IMR-90 (cell line): Measurements from ENCODE around the gene SAT2. TPM values are rescaled to one million over a fixed set of nuclear protein-coding genes. Genes with fewer than 3 reads are reported as not detected.

Experiments
- ATAC-seq: fragments of 200-7000 bp; cut with Tn5 transposase; 2 replicates; pipeline ENCODE4 v1.9.1; 2020; ENCODE audit warnings: low read depth, mild to moderate bottlenecking, moderate library complexity
- BruUV-seq: library from RNA; stranded (reverse); fragments of 400-500 nt; replicated peaks from 2 replicates; lab custom pipeline; 2021; lab: Mats Ljungman, UMichigan
- CTCF ChIA-PET: fragments of 300-600 bp; formaldehyde crosslinking; extraction: SDS; loops from one replicate; lab custom pipeline; 2021; ENCODE audit warnings: antibody characterized with exemption; lab: Yijun Ruan, JAX
- POLR2A ChIA-PET: fragments of 300-600 bp; sonication (Branson Sonifier 250); formaldehyde crosslinking; loops from one replicate; lab custom pipeline; 2022; ENCODE audit warnings: antibody characterized with exemption; ENCODE audit not compliant: unreplicated experiment; lab: Charles Lee
- DNase-seq: peaks from one replicate; pipeline ENCODE4 v3.0.0; 2013
- H2AFZ ChIP-seq: replicated peaks from 2 replicates; pipeline ENCODE3; 2013; ENCODE audit warnings: low read length, mild to moderate bottlenecking; ENCODE audit not compliant: poor library complexity
- H2AK5ac ChIP-seq: 2 replicates; pipeline ENCODE4 v1.6.1; 2013; ENCODE audit warnings: low read depth, low read length, inconsistent platforms
- H2AK9ac ChIP-seq: replicated peaks from 2 replicates; pipeline ENCODE3; 2013; ENCODE audit warnings: mild to moderate bottlenecking, low read depth, low read length, moderate library complexity; ENCODE audit not compliant: poor library complexity
- H2BK120ac ChIP-seq: 2 replicates; pipeline ENCODE4 v1.6.1; 2013; ENCODE audit warnings: low read depth, low read length, inconsistent platforms
- H2BK15ac ChIP-seq: 3 replicates; pipeline ENCODE4 v1.6.1; 2013; ENCODE audit warnings: low read depth, low read length, inconsistent platforms
- H2BK20ac ChIP-seq: 2 replicates; pipeline ENCODE4 v1.6.1; 2013; ENCODE audit warnings: low read depth, mild to moderate bottlenecking, inconsistent platforms, low read length, moderate library complexity
- H2BK5ac ChIP-seq: 2 replicates; pipeline ENCODE4 v1.6.1; 2013; ENCODE audit warnings: mild to moderate bottlenecking, low read depth, low read length, inconsistent platforms; ENCODE audit not compliant: poor library complexity, severe bottlenecking
- H3K14ac ChIP-seq: replicated peaks from 2 replicates; pipeline ENCODE4 v1.6.1; 2013; ENCODE audit warnings: low read depth, low read length, inconsistent platforms
- H3K18ac ChIP-seq: 2 replicates; pipeline ENCODE4 v1.6.1; 2013; ENCODE audit warnings: low read depth, low read length, control low read depth
- H3K23ac ChIP-seq: 2 replicates; pipeline ENCODE4 v1.6.1; 2013; ENCODE audit warnings: low read depth, low read length, inconsistent platforms
- H3K27ac ChIP-seq: 2 replicates; pipeline ENCODE4 v1.5.1; 2013; ENCODE audit warnings: mild to moderate bottlenecking, control low read depth, low read length; ENCODE audit not compliant: insufficient read depth
- H3K27me3 ChIP-seq: 2 replicates; pipeline ENCODE4 v1.6.1; 2013; ENCODE audit warnings: low read length; ENCODE audit not compliant: control insufficient read depth, insufficient read depth
- H3K36me3 ChIP-seq: 2 replicates; pipeline ENCODE4 v1.6.1; 2013; ENCODE audit warnings: low read length, mixed read lengths; ENCODE audit not compliant: control insufficient read depth, insufficient read depth
- H3K4ac ChIP-seq: 2 replicates; pipeline ENCODE4 v1.6.1; 2013; ENCODE audit warnings: low read depth, low read length, inconsistent platforms
- H3K4me1 ChIP-seq: 2 replicates; pipeline ENCODE4 v1.6.1; 2013; ENCODE audit warnings: low read length, mixed read lengths; ENCODE audit not compliant: control insufficient read depth, insufficient read depth
- H3K4me2 ChIP-seq: 2 replicates; pipeline ENCODE4 v1.6.1; 2013; ENCODE audit warnings: low read depth, mild to moderate bottlenecking, control low read depth, low read length, moderate library complexity
- H3K4me3 ChIP-seq: 2 replicates; pipeline ENCODE4 v1.5.1; 2013; ENCODE audit warnings: low read depth, mild to moderate bottlenecking, control low read depth, low read length, moderate library complexity; ENCODE audit not compliant: insufficient read depth
- H3K56ac ChIP-seq: 2 replicates; pipeline ENCODE4 v1.6.1; 2013; ENCODE audit warnings: low read length, inconsistent platforms; ENCODE audit not compliant: insufficient read depth; ENCODE audit errors: extremely low read depth
- H3K79me1 ChIP-seq, 2 experiments: 2 replicates each; pipeline ENCODE4 v1.6.1; 2013; ENCODE audit warnings: low read length in 2 of 2, inconsistent platforms in 1 of 2, low read depth in 1 of 2
- H3K9ac ChIP-seq: 2 replicates; pipeline ENCODE4 v1.6.1; 2013; ENCODE audit warnings: low read depth, low read length, control low read depth
- H3K9me1 ChIP-seq: 2 replicates; pipeline ENCODE4 v1.6.1; 2013; ENCODE audit warnings: low read length, inconsistent platforms; ENCODE audit not compliant: insufficient read depth
- H3K9me3 ChIP-seq: 2 replicates; pipeline ENCODE4 v1.6.1; 2013; ENCODE audit warnings: low read length; ENCODE audit not compliant: control insufficient read depth, insufficient read depth
- H4K20me1 ChIP-seq: 2 replicates; pipeline ENCODE4 v1.6.1; 2013; ENCODE audit warnings: low read length, inconsistent platforms; ENCODE audit not compliant: insufficient read depth
- H4K5ac ChIP-seq: 2 replicates; pipeline ENCODE4 v1.6.1; 2013; ENCODE audit warnings: mild to moderate bottlenecking, low read depth, low read length, control low read depth
- H4K8ac ChIP-seq, 2 experiments: 2 replicates each; pipeline ENCODE4 v1.6.1; 2013; ENCODE audit warnings: low read depth in 2 of 2, low read length in 2 of 2, control low read depth in 1 of 2, inconsistent platforms in 1 of 2
- H4K91ac ChIP-seq: 2 replicates; pipeline ENCODE4 v1.6.1; 2013; ENCODE audit warnings: low read depth, low read length, inconsistent platforms; ENCODE audit not compliant: insufficient read depth
- RCOR1 ChIP-seq: IDR thresholded peaks from 2 replicates; pipeline ENCODE4 v1.6.1; 2012; ENCODE audit warnings: mild to moderate bottlenecking, low read length, improper control_type of control experiment; ENCODE audit not compliant: insufficient replicate concordance
- WGBS, 2 experiments: methylation state at CpG; one replicate each; pipeline versions ENCODE4 v1.1.5 to v1.1.7; 2013; ENCODE audit warnings: missing lambda C conversion rate in 2 of 2; ENCODE audit not compliant: insufficient read length in 1 of 2; ENCODE audit errors: extremely low coverage in 2 of 2; 5-methylcytosine and 5-hydroxymethylcytosine counted together
- dilution Hi-C: fragments of 300-500 bp; cut with HindIII; formaldehyde crosslinking; loops from one replicate; pipeline ENCODE4 v1.14.3; 2018; ENCODE audit warnings: low sequenced_read_pairs; ENCODE audit not compliant: unreplicated experiment
- in situ Hi-C: fragments of 300-500 bp; cut with MboI; formaldehyde crosslinking; loops from 3 replicates; pipeline ENCODE4 v1.14.3; 2019; ENCODE audit warnings: low sequenced_read_pairs, inconsistent platforms, mixed read lengths
- intact Hi-C: fragments of 100-400 bp; cut with micrococcal nuclease; formaldehyde crosslinking; loops from 2 replicates; pipeline ENCODE4 v1.10.0; 2022
- polyA plus RNA-seq, 3 experiments: library from polyadenylated mRNA; depleted of rRNA; stranded (reverse); fragments of >200 nt; gene quantifications; 2 replicates each; pipeline ENCODE4 v1.2.3, GENCODE V29; 2012; ENCODE audit warnings: low replicate concordance in 1 of 3
- total RNA-seq: library from RNA; depleted of rRNA; stranded (reverse); fragments of >200 nt; gene quantifications from 2 replicates; pipeline ENCODE4 v1.2.3, GENCODE V29; 2012
- TF ChIP-seq, protein P1 (sequence below): fragments of 150-350 bp; IDR thresholded peaks from 2 replicates; pipeline ENCODE4 v1.6.1; 2017; ENCODE audit warnings: mild to moderate bottlenecking, antibody characterized with exemption, low read length, low read depth

The SAT2 gene
- total and polyA plus RNA-seq, 2 of the 4 experiments (the other 2 are of a cell fraction), result 20.4 to 45.9 TPM

DNA sequence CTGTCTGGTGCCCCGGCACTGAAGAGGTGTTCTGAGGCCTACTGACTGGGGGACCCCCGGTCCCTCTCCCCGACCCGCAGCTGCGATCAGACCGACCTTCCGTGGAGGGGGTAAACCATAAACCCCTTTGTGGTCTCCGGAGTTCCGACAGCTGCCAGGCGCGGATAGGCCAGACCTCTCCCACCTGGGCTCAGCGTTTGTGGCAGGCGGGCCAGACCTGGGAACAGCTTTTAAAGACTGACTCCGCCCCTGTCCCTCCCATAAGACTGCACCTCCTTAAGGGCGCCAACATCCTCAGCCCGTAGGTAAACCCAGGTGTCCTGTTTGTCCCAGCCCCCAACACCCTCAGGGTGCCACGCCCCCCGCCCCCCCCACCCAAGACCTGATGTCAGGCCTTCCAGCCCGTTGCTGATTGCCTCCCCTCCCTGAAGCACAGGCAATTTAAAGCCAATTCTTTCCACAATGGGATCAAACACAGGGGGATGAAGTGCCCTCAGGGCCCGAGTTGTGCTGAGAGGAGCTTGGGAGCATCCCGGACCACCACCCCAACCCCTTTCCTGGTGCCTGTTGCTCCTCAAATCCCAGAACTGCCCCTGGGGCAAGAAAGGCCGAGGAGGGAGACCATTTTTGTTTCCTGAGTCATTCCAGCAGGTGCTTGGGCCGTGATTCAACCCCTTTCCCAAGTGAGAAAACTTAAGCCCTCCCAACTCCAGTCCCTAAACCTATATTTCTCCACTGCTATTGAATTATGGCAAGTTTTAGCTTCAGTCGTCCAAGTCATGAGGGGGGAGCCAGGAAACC lies 37.5 kb downstream of the SAT2 start, which contains the start of gene SOX15:
TSS of gene SOX15 (minus strand) at position 204 of the 801 bp plus-strand sequence. CDS start 418 bp downstream, outside the sequence.
- Histone ChIP-seq H3K9me1 (peaks cover 15% of the 10 kb centered on the region), H3K4me3 (no peak within 1 kb of the TSS), H3K56ac (no peak within 1 kb of the TSS), H2AFZ (peak within 1 kb of the TSS; percentile 72), H4K5ac (no peak within 1 kb of the TSS), H3K4me1 (peaks cover 31% of the 10 kb centered on the region), H2BK20ac (no peak within 1 kb of the TSS), H3K36me3 (peaks cover 52% of the 10 kb centered on the region), H3K9ac (peak within 1 kb of the TSS; percentile 30; the same call in 1 of the 2 replicates), H2AK5ac (peak within 1 kb of the TSS; percentile 57), H4K91ac (peak within 1 kb of the TSS; percentile 3; the same call in 1 of the 2 replicates), H4K8ac (peak within 1 kb of the TSS in 1 of 2 experiments; percentile 57; a peak in 3 of 4 replicates), H3K9me3 (no peaks in the 10 kb centered on the region), H3K79me1 (peaks cover 22 to 58% of the 10 kb centered on the region in 2 experiments), H2BK5ac (peak within 1 kb of the TSS; percentile 90), H3K4me2 (no peak within 1 kb of the TSS; the same call in 1 of the 2 replicates), H3K14ac (no peak within 1 kb of the TSS), H2BK120ac (no peak within 1 kb of the TSS), H3K18ac (no peak within 1 kb of the TSS), H2AK9ac (peak within 1 kb of the TSS; percentile 91), H3K27me3 (no peaks in the 10 kb centered on the region), H4K20me1 (peaks cover 15% of the 10 kb centered on the region), H2BK15ac (no peak within 1 kb of the TSS), H3K4ac (peak within 1 kb of the TSS; percentile 32; the same call in 1 of the 2 replicates), H3K23ac (no peak within 1 kb of the TSS), H3K27ac (peak within 1 kb of the TSS; percentile 0; the same call in 1 of the 2 replicates)
- no peak for ATAC-seq
- intact Hi-C loops (loop anchor here (1.0 to 2.0 kb wide), 2 partner anchors 76 to 309 kb away; partner anchors contain the start of gene SLC2A4), in situ Hi-C loops (no loop called here), dilution Hi-C loops (no loop called here)
- CTCF ChIA-PET, result interaction anchor here (0.6 to 1.5 kb wide), 5 partner anchors 9 to 631 kb away, joined by 3 to 9 read pairs (median 4); no protein-coding TSS in a partner anchor
- TF ChIP-seq, protein P1, sequence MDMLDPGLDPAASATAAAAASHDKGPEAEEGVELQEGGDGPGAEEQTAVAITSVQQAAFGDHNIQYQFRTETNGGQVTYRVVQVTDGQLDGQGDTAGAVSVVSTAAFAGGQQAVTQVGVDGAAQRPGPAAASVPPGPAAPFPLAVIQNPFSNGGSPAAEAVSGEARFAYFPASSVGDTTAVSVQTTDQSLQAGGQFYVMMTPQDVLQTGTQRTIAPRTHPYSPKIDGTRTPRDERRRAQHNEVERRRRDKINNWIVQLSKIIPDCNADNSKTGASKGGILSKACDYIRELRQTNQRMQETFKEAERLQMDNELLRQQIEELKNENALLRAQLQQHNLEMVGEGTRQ, result no peak
- TF ChIP-seq RCOR1, result peak; percentile 24
- DNase-seq, result peak; percentile 57
- BruUV-seq, result no TSS peak
- 65% methylated on average over 10 of the region's 24 CpGs; no CpG with 5 or more reads in 1 of the 2 experiments for WGBS, 2 experiments
- POLR2A ChIA-PET, result interaction anchor here (0.6 to 1.1 kb wide), 3 partner anchors 10 to 13 kb away, joined by 3 to 6 read pairs (median 6); partner anchors contain the start of gene CD68
